ENCODE data around the gene ZYG11A.
A peak's percentile ranks its signal among the peaks of the same experiment; 100 is the strongest.

Gene ZYG11A

DNA sequence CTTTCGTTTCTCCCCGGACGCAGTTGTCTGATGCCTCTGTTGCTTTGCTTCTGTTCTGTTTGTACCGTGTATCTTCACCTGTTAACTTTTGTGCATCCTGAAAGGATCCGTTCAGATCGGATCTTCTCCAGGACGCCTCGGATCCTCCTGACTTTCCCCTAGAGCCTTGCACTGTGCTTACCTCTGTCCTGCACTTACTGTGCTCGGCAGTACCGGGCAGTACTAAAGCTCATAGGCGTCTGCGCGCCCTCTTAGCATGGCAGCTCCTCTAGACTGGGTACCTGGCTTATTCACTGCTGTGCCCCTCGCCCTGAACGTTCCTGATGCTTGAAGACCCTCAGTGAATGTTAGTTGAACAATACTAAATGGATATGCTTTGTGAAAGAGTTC is 85.5 kb downstream of the ZYG11A start:
- Histone ChIP-seq H3K36me3 (ENCODE audit: control insufficient read depth in 2 of 2, insufficient read depth in 1 of 2, low read length in 2 of 2) (no peaks in the 10 kb centered on the region), H3K27ac (ENCODE audit: extremely low read depth, low read depth, low read length) (no peak overlapping the region), H3K4me3 (ENCODE audit: low read depth, low read length) (peak overlapping the region; percentile 47), H3K4me1 (ENCODE audit: control insufficient read depth, insufficient read depth, low read length) (no peaks in the 10 kb centered on the region), H3K9me3 (ENCODE audit: control insufficient read depth, insufficient read depth, low read depth, low read length) (no peaks in the 10 kb centered on the region)
- no peak for TF ChIP-seq GFI1B (tag by site-specific recombination; IDR thresholded peaks at IDR 0.05)
- peak; percentile 72 for TF ChIP-seq ZNF600 (tag by site-specific recombination; IDR thresholded peaks at IDR 0.05)
- TF ChIP-seq, protein P1, sequence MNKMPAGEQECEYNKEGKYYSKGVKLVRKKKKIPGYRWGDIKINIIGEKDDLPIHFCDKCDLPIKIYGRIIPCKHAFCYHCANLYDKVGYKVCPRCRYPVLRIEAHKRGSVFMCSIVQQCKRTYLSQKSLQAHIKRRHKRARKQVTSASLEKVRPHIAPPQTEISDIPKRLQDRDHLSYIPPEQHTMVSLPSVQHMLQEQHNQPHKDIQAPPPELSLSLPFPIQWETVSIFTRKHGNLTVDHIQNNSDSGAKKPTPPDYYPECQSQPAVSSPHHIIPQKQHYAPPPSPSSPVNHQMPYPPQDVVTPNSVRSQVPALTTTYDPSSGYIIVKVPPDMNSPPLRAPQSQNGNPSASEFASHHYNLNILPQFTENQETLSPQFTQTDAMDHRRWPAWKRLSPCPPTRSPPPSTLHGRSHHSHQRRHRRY (tag by site-specific recombination; IDR thresholded peaks at IDR 0.05): no peak
- TF ChIP-seq, protein P2, sequence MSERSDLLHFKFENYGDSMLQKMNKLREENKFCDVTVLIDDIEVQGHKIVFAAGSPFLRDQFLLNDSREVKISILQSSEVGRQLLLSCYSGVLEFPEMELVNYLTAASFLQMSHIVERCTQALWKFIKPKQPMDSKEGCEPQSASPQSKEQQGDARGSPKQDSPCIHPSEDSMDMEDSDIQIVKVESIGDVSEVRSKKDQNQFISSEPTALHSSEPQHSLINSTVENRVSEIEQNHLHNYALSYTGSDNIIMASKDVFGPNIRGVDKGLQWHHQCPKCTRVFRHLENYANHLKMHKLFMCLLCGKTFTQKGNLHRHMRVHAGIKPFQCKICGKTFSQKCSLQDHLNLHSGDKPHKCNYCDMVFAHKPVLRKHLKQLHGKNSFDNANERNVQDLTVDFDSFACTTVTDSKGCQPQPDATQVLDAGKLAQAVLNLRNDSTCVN (tag by site-specific recombination; optimal IDR thresholded peaks at IDR 0.05): no peak
- TF ChIP-seq PRDM1 (tag by site-specific recombination; IDR thresholded peaks at IDR 0.05): 0 out of 2 replicates have a peak, but pooled peaks have one; percentile 15
- no peak for TF ChIP-seq SP2 (tag by site-specific recombination; IDR thresholded peaks at IDR 0.05)
- TF ChIP-seq, protein P3, sequence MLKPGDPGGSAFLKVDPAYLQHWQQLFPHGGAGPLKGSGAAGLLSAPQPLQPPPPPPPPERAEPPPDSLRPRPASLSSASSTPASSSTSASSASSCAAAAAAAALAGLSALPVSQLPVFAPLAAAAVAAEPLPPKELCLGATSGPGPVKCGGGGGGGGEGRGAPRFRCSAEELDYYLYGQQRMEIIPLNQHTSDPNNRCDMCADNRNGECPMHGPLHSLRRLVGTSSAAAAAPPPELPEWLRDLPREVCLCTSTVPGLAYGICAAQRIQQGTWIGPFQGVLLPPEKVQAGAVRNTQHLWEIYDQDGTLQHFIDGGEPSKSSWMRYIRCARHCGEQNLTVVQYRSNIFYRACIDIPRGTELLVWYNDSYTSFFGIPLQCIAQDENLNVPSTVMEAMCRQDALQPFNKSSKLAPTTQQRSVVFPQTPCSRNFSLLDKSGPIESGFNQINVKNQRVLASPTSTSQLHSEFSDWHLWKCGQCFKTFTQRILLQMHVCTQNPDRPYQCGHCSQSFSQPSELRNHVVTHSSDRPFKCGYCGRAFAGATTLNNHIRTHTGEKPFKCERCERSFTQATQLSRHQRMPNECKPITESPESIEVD (tag by site-specific recombination; IDR thresholded peaks at IDR 0.05): no peak
- 0 out of 2 replicates have a peak, but pooled peaks have one; percentile 41 for TF ChIP-seq SCRT2 (tag by site-specific recombination; IDR thresholded peaks at IDR 0.05)
- TF ChIP-seq ZBTB20 (tag by site-specific recombination; IDR thresholded peaks at IDR 0.05): 0 out of 2 replicates have a peak, but pooled peaks have one; percentile 39
- ChIA-PET POLR2A (interaction anchor here (1.0 to 1.5 kb wide), 2 partner anchors 9 to 14 kb away, joined by 3 to 4 read pairs; no protein-coding TSS in a partner anchor), CTCF (interaction anchor here (0.9 kb wide), 1 partner anchor 12 kb away, joined by 3 read pairs; no protein-coding TSS in a partner anchor)

DNA sequence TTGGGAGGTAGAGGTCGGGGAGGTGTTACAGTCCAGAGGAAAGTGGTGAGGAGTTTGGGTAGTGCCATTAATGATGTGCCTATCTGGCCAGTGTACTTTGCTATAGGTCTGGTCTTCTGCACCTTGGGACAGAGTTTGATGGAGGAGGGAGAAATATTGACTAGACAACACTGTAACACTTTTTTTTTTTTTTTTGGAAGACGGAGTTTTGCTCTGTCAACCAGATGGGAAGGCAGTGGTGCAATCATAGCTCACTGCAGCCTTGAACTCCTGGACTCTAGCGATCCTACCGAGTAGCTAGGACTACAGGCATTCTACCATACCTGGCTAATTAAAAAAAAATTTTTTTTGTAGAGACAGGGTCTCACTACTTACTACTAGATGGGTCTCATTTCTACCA is 86.5 kb downstream of the ZYG11A start:
- H3K9me3 ChIP-seq (ENCODE audit: control insufficient read depth, insufficient read depth, low read depth, low read length): no peaks in the 10 kb centered on the region
- CTCF ChIA-PET: no interaction called here
- no peaks in the 10 kb centered on the region for H3K4me1 ChIP-seq (ENCODE audit: control insufficient read depth, insufficient read depth, low read length)
- H3K36me3 ChIP-seq (ENCODE audit: control insufficient read depth in 2 of 2, insufficient read depth in 1 of 2, low read length in 2 of 2): no peaks in the 10 kb centered on the region
- no peak overlapping the region for H3K27ac ChIP-seq (ENCODE audit: extremely low read depth, low read depth, low read length)
- POLR2A ChIA-PET: no interaction called here
- TF ChIP-seq, protein P4, sequence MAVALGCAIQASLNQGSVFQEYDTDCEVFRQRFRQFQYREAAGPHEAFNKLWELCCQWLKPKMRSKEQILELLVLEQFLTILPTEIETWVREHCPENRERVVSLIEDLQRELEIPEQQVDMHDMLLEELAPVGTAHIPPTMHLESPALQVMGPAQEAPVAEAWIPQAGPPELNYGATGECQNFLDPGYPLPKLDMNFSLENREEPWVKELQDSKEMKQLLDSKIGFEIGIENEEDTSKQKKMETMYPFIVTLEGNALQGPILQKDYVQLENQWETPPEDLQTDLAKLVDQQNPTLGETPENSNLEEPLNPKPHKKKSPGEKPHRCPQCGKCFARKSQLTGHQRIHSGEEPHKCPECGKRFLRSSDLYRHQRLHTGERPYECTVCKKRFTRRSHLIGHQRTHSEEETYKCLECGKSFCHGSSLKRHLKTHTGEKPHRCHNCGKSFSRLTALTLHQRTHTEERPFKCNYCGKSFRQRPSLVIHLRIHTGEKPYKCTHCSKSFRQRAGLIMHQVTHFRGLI (tag by site-specific recombination; IDR thresholded peaks at IDR 0.05): no peak
- TF ChIP-seq ZNF585B (tag by site-specific recombination; IDR thresholded peaks at IDR 0.05): no peak
- no peak for TF ChIP-seq ZNF404 (tag by site-specific recombination; IDR thresholded peaks at IDR 0.05)
- TF ChIP-seq, protein P5, sequence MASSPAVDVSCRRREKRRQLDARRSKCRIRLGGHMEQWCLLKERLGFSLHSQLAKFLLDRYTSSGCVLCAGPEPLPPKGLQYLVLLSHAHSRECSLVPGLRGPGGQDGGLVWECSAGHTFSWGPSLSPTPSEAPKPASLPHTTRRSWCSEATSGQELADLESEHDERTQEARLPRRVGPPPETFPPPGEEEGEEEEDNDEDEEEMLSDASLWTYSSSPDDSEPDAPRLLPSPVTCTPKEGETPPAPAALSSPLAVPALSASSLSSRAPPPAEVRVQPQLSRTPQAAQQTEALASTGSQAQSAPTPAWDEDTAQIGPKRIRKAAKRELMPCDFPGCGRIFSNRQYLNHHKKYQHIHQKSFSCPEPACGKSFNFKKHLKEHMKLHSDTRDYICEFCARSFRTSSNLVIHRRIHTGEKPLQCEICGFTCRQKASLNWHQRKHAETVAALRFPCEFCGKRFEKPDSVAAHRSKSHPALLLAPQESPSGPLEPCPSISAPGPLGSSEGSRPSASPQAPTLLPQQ (tag by site-specific recombination; IDR thresholded peaks at IDR 0.05): no peak
- TF ChIP-seq, protein P6, sequence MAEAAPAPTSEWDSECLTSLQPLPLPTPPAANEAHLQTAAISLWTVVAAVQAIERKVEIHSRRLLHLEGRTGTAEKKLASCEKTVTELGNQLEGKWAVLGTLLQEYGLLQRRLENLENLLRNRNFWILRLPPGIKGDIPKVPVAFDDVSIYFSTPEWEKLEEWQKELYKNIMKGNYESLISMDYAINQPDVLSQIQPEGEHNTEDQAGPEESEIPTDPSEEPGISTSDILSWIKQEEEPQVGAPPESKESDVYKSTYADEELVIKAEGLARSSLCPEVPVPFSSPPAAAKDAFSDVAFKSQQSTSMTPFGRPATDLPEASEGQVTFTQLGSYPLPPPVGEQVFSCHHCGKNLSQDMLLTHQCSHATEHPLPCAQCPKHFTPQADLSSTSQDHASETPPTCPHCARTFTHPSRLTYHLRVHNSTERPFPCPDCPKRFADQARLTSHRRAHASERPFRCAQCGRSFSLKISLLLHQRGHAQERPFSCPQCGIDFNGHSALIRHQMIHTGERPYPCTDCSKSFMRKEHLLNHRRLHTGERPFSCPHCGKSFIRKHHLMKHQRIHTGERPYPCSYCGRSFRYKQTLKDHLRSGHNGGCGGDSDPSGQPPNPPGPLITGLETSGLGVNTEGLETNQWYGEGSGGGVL (tag by site-specific recombination; IDR thresholded peaks at IDR 0.05): no peak
- H3K4me3 ChIP-seq (ENCODE audit: low read depth, low read length): no peak overlapping the region
